ENCODE measurements around the gene PAQR4. TPM values are rescaled to one million over a fixed set of nuclear protein-coding genes. Genes with fewer than 3 reads are reported as not detected.
A peak's percentile ranks its signal among the peaks of the same experiment; 100 is the strongest.

Gene PAQR4
- total RNA-seq, 4 donors from 2014 or later, result 4.7 to 19.2 (median 14.1) TPM

GRCh38 chr16:3020247-3020603, 51.1 kb downstream of the PAQR4 start, which contains the start of gene TNFRSF12A:
TNFRSF12A (plus strand) TSS chr16:3020368; CDS start chr16:3020398, 30 bp downstream.
- H3K36me3 ChIP-seq, result no peaks in the 10 kb centered on the region
- H3K27me3 ChIP-seq, result peaks cover 19% of the 10 kb centered on the region
- no CpG with 5 or more reads among the region's 49 CpGs for WGBS
- peak within 1 kb of the TSS; percentile 60 for H3K4me3 ChIP-seq
- no peak for DNase-seq (ENCODE audit: low spot score in 2 of 2)
- TF ChIP-seq, protein P1, sequence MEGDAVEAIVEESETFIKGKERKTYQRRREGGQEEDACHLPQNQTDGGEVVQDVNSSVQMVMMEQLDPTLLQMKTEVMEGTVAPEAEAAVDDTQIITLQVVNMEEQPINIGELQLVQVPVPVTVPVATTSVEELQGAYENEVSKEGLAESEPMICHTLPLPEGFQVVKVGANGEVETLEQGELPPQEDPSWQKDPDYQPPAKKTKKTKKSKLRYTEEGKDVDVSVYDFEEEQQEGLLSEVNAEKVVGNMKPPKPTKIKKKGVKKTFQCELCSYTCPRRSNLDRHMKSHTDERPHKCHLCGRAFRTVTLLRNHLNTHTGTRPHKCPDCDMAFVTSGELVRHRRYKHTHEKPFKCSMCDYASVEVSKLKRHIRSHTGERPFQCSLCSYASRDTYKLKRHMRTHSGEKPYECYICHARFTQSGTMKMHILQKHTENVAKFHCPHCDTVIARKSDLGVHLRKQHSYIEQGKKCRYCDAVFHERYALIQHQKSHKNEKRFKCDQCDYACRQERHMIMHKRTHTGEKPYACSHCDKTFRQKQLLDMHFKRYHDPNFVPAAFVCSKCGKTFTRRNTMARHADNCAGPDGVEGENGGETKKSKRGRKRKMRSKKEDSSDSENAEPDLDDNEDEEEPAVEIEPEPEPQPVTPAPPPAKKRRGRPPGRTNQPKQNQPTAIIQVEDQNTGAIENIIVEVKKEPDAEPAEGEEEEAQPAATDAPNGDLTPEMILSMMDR (IDR thresholded peaks at IDR 0.05), result no peak
- TF ChIP-seq EP300 (IDR thresholded peaks at IDR 0.05), result no peak
- peak in 1 of 2 donors; percentile 80 for TF ChIP-seq POLR2A (IDR thresholded peaks at IDR 0.05)
- peak in 1 of 3 donors; percentile 24 for TF ChIP-seq POLR2AphosphoS5 (IDR thresholded peaks at IDR 0.05)
- H3K4me1 ChIP-seq, result peaks cover 58% of the 10 kb centered on the region
- H3K9me3 ChIP-seq, result no peaks in the 10 kb centered on the region
- H3K27ac ChIP-seq, result peak within 1 kb of the TSS; percentile 90

DNA sequence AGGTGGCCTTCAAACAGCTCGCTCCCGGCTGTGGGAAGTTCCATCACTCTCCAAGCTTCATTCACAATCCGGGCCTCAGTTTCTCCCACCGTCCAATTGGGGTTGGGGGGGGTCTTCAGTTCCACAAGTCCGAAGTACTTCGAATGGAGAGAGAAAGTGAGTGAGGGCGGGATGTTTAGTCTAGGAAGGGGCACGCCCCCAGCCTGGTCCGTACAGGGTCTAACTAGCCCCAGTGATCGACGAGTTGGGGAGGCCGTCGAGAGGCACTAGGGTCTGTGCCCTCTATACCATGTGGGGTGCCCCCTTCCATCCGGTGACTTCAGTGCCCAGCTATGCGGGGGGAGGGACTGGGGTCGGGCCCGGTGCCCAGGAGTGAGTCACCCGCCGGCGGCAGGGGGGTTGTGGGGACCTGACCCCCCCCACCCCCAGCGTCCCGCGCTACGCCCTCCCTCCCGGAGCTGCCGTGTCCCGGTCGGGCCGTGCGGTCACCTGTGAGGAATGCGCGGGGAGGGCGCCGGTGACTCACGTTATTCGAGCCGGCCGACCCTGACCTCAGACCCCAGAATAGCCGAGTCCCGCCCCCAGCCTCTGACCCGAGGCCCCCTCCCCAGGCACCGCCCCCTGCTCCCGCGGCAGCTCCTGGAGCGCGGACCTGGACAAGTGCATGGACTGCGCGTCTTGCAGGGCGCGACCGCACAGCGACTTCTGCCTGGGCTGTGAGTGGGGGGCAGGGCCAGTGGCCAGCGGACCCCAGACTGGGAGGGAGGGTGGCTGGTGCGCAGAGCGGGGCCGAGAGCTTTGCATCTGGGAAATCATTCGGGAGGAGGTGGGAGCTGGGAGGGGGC, 51.7 kb downstream of the PAQR4 start:
- TF ChIP-seq POLR2A (IDR thresholded peaks at IDR 0.05) (no peak), POLR2AphosphoS5 (IDR thresholded peaks at IDR 0.05) (peak; percentile 50 to 94 (median 50)), EP300 (IDR thresholded peaks at IDR 0.05) (no peak)
- TF ChIP-seq, protein P1 (IDR thresholded peaks at IDR 0.05), result no peak
- DNase-seq (ENCODE audit: low spot score in 2 of 2), result peak in 1 of 2 donors; percentile 91
- peak overlapping the region; percentile 60 for H3K4me3 ChIP-seq
- H3K27me3 ChIP-seq, result peaks cover 19% of the 10 kb centered on the region
- H3K36me3 ChIP-seq, result peaks cover 2% of the 10 kb centered on the region
- peak overlapping the region; percentile 90 for H3K27ac ChIP-seq
- H3K4me1 ChIP-seq, result peaks cover 63% of the 10 kb centered on the region
- no peaks in the 10 kb centered on the region for H3K9me3 ChIP-seq
- WGBS, result 3% methylated on average over 23 of the region's 57 CpGs

DNA sequence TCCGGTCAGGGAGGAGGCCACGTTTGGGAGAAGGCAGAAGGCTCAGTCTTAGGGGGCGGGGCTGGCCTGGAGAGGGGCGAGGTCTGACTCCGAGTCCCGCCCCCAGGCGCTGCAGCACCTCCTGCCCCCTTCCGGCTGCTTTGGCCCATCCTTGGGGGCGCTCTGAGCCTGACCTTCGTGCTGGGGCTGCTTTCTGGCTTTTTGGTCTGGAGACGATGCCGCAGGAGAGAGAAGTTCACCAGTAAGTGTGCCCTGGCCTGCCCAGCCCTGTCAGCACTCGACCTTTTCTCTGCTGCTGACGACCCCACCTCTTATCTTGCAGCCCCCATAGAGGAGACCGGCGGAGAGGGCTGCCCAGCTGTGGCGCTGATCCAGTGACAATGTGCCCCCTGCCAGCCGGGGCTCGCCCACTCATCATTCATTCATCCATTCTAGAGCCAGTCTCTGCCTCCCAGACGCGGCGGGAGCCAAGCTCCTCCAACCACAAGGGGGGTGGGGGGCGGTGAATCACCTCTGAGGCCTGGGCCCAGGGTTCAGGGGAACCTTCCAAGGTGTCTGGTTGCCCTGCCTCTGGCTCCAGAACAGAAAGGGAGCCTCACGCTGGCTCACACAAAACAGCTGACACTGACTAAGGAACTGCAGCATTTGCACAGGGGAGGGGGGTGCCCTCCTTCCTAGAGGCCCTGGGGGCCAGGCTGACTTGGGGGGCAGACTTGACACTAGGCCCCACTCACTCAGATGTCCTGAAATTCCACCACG, 52.5 kb downstream of the PAQR4 start:
- peak; percentile 90 to 91 for DNase-seq (ENCODE audit: low spot score in 2 of 2)
- peak overlapping the region; percentile 90 for H3K27ac ChIP-seq
- 3% methylated on average over 12 of the region's 25 CpGs for WGBS
- H3K4me3 ChIP-seq, result peak overlapping the region; percentile 60
- no peak for TF ChIP-seq POLR2A (IDR thresholded peaks at IDR 0.05)
- TF ChIP-seq, protein P1 (IDR thresholded peaks at IDR 0.05), result peak in 1 of 2 donors; percentile 21
- H3K36me3 ChIP-seq, result peaks cover 10% of the 10 kb centered on the region
- H3K4me1 ChIP-seq, result peaks cover 63% of the 10 kb centered on the region
- peaks cover 19% of the 10 kb centered on the region for H3K27me3 ChIP-seq
- no peaks in the 10 kb centered on the region for H3K9me3 ChIP-seq

- Histone ChIP-seq H3K4me3 (peak overlapping the region; percentile 60), H3K27ac (peak overlapping the region; percentile 90), H3K9me3 (no peaks in the 10 kb centered on the region), H3K4me1 (peaks cover 63% of the 10 kb centered on the region), H3K27me3 (peaks cover 19% of the 10 kb centered on the region), H3K36me3 (peaks cover 16% of the 10 kb centered on the region)
- DNase-seq (ENCODE audit: low spot score in 2 of 2), result peak; percentile 94 to 95
- WGBS, result under 1% methylated on average over 8 of the region's 8 CpGs
- TF ChIP-seq POLR2A (IDR thresholded peaks at IDR 0.05) (no peak), EP300 (IDR thresholded peaks at IDR 0.05) (no peak), POLR2AphosphoS5 (IDR thresholded peaks at IDR 0.05) (peak in 1 of 3 donors; percentile 68)
- TF ChIP-seq, protein P1 (IDR thresholded peaks at IDR 0.05), result no peak
Measured at GRCh38 chr16:3022208-3022683, 53.1 kb downstream of the PAQR4 start.
